ENCODE data around the gene CD151.

DNA sequence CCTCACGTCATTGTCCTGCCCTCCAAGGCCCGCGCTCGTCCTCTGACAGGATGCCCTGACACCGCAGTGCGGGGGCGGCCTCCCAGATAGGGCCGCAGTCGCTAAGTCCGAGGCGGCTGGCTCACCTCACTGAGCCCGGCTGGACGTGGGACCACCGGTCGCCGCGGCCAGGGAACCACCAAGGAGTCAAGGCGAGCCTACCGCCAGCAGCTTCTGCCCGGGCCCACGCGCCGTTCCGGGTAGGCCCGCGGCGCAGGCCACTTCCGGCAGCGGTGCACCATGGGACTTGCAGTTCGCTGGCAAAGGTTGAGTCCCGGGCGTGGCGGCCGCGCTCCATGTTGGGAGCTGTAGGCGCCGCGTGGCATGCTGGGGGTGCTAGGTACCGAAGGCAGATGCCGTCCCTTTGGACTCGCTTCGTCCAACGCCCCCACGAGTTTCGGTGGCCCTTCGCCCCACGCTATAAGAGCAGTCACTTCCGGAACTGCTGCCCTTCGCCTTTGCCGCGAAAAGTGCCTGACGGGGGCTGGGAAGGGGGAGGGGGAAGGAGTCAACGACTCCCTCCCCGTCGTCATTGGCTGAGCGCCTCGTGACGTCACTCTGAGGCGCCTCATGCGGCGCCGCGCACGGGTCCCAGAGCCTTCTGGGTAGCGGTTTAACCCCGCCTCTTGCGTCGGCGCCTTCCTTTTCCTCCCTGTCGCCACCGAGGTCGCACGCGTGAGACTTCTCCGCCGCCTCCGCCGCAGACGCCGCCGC, 23.3 kb upstream of the CD151 start, which contains the start of gene RPLP2:
- TF ChIP-seq, protein P1, sequence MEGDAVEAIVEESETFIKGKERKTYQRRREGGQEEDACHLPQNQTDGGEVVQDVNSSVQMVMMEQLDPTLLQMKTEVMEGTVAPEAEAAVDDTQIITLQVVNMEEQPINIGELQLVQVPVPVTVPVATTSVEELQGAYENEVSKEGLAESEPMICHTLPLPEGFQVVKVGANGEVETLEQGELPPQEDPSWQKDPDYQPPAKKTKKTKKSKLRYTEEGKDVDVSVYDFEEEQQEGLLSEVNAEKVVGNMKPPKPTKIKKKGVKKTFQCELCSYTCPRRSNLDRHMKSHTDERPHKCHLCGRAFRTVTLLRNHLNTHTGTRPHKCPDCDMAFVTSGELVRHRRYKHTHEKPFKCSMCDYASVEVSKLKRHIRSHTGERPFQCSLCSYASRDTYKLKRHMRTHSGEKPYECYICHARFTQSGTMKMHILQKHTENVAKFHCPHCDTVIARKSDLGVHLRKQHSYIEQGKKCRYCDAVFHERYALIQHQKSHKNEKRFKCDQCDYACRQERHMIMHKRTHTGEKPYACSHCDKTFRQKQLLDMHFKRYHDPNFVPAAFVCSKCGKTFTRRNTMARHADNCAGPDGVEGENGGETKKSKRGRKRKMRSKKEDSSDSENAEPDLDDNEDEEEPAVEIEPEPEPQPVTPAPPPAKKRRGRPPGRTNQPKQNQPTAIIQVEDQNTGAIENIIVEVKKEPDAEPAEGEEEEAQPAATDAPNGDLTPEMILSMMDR (conservative IDR thresholded peaks at IDR 0.05; ENCODE audit: low read depth, low read length): no peak
- no peak for TF ChIP-seq EZH2 (IDR thresholded peaks at IDR 0.05; ENCODE audit: borderline replicate concordance, low read depth, low read length, poor library complexity, severe bottlenecking)
